Dedifferentiated amniotic fluid mesenchymal stem cell (primary cell): ENCODE results near the gene NHEJ1.

Source experiments
- DNase-seq: peaks from one replicate; pipeline ENCODE4 v3.0.0-alpha.2; 2016; ENCODE audit errors: extremely low spot score

NHEJ1 gene

GRCh38 chr2:219087848-219088247 is 72.8 kb downstream of the NHEJ1 start:
- DNase-seq, result no peak

DNA sequence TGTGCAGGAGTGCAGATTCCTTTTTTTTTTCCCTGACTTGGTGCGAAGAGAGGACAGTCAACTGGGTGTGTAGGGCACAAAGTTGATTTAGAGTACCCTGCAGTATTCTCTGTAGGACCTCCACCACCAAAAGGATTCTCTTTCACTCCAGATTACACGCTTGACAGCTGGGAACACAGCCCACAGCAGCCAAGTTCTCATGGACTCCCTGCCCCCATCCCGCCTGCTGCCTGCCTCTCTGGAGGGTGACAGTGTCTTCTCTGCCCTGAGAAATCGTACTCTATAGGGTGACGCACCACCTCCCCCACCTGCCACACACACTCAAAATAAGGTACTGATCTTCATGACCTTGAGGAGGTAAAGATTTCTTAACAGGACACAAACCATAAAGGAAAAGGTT is 73.3 kb downstream of the NHEJ1 start:
- no peak for DNase-seq

DNA sequence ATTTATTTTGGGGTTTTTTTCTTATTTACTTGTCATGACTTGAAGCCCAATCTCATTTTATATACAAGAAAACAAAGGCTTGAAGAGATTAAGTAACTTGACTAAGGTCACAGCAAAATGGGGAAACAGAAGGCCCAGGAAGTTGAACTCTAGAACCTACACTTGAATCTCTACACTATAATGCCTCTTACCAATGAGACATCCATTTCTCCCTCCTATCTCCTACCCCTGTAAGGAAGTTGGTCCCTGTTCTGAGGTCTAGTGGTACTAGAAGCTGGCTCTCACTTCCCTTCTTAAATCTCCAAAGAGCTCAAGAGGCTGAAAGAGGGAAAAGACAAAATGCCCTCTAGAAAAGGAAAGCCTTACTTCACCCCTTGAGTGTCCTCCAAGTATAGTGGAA is 74.4 kb downstream of the NHEJ1 start:
- no peak for DNase-seq

- DNase-seq, result no peak
Measured at GRCh38 chr2:219084791-219085190, 75.8 kb downstream of the NHEJ1 start.

- DNase-seq, result no peak
Measured at GRCh38 chr2:219082332-219082958, 78.2 kb downstream of the NHEJ1 start.

DNA sequence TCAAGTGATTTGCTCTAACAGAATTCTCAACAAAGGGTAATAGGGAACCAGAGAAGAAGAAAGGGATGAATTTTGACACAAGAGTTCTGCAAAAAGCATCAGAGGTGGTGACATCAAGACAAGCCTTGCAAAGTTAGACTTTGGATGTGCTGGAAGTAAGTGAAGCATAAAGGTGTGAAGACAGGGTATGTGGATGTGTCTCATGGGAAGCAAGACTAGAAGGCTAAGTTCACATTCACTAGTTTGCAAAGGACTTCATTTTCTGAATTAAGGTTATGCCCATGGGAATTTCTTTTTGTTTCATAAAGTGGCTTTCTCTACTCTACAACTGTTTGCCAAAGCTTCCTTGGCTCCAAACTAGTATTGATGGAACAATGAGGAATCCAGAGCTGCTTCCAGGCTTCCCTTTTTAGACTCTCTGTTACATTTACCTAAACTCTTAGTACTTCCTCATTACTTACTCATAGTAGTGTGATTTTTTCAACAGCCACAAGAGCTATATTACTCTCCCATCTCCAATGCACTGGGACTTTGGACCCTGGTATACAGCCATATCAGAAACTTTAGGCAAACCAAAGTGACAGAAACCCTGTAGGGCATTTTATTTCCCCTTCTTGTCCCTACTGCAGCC is 78.8 kb downstream of the NHEJ1 start:
- no peak for DNase-seq

DNA sequence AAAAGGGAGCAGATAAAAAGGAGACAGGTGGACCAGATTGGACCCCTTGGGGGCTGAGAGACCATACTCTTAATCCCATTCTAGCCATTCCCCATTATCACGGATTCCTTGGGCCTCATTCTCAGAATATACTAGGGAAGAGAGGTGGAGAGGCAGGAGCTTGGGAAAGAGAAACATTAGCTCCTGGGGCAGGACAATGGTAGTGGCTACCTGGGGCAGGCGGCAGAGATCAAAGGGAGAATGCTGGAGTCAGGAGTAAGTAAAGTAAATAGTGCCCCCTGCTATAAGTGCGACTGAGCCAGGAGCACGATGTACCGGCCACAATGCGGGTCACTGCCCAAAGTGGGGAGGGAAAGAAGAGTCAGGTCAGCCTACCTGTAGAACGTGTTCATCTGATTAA is 79.5 kb downstream of the NHEJ1 start:
- no peak for DNase-seq

DNA sequence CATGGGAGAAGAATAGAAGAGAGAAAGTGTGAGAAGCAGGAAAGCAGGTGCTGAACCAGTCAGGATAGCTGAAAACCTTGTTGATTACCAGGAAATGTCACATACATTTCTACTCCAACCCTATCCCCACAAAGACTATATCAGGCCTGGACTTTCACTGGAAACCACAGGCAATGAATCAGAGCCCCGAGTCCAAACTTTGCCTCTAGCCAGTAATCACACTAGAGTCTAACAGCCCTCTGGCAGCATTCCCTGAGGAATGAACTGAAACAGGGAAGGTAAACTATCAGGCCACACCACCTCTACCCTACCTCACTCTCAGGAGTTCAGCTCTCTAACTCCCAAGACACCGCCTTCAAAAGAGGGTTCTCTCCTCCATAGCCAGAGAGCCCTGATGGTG is 81.2 kb downstream of the NHEJ1 start:
- DNase-seq, result no peak

DNA sequence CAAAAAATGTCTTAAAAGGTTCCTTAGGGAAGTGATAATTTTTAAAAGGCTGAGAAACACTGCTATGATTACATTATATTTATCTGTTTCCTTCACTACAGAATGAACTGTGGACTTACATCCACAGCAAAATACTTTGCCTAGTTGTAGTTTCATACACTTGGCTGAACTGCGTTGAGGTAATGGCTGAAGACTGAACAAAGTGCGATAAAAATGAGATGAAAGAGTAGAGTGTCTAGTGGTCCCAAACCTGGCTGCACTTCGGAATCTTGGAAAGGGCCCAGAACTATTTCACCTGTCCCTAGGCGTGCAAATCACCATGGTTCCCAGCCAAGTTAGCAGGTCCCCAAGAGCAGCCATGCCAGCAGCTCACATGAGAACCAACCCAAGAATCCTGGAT is 81.7 kb downstream of the NHEJ1 start:
- DNase-seq, result no peak

- no peak for DNase-seq
Measured at GRCh38 chr2:219078126-219078525, 82.5 kb downstream of the NHEJ1 start.

DNA sequence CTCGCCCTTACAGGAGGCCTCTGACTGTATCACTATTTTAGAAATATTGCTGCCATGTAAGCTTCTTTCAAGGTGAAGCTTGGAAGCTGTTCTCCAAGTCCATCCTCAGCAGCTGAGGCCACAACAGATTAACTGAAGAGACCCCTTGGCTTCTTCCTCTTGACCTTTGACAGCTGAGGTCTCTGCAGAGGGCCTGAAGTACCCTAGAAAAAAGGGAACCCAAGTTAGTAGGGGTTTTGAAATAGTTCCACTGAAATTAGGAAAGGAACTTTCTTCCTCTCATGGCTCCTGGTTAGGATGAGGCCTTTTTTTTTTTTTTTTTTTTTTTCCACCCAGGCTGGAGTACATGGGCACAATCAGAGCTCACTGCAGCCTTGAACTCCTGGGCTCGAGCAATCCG is 84.4 kb downstream of the NHEJ1 start:
- no peak for DNase-seq

DNA sequence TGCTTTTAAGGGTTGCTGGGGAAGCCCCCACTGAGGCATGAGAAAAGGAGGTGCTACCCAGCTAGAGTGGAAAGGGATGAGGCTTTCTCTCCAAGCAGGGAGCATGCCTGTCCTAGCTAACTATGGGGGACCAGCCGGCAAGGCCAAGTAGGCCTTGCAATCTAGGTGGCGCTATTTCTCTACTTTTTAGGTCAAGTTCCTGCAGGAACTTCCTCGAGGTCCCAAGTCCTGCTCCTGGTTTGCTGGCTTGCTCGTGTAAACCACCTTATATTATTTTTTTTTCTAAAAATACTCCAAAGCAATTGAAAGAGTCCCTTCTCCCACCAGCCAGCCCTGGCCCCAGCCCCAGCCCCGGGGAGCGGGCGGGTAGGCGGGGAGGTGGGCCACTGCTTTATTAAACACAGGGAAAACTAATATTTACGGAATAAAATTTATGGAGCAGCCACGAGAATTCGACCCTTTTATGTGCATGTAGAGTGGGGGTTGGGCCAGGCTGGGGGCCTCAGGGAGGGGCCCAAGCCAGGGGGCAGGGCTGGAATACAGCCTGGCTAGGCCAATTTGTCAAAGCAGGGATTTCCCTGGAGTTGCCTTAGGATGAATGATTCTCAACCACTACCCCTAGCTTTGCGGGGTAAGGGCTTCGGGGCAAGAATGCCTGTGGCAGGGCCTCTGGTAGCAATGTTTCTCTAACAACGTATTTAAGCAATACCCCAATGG is 87.0 kb downstream of the NHEJ1 start:
- DNase-seq, result no peak

GRCh38 chr2:219072741-219073250 is 87.8 kb downstream of the NHEJ1 start:
- DNase-seq, result no peak

GRCh38 chr2:219071131-219071816 is 89.3 kb downstream of the NHEJ1 start:
- no peak for DNase-seq

- no peak for DNase-seq
Measured at GRCh38 chr2:219065484-219065883, 95.1 kb downstream of the NHEJ1 start.

DNA sequence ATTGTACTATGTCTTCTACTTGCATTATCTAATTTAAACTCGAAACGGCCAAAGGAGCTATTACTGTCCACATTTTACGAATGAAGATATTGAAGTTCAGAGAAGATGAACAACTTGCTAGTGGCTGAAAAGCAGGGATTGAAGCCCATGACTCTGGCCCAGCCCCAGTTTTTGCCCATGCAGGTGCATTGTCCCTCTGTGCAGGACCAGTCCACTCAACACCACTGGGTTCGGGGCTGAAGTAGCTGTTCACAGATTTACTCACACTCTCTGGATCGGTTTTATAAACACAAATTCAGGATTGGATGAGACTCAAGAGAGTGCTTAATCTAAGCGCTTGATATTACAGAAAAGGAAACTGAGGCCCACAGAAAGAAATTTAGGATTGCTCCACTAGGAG is 98.5 kb downstream of the NHEJ1 start:
- no peak for DNase-seq

- DNase-seq, result no peak
Measured at GRCh38 chr2:219060821-219061791, 99.5 kb downstream of the NHEJ1 start, which contains the start of gene IHH. IHH (minus strand) TSS chr2:219060921; CDS start chr2:219060467, 454 bp downstream.

- DNase-seq, result no peak
Measured at GRCh38 chr2:219059725-219060682, 100.6 kb downstream of the NHEJ1 start.

GRCh38 chr2:219059375-219059724 is 101.3 kb downstream of the NHEJ1 start:
- DNase-seq, result no peak
